H1 (cell line): ENCODE measurements around the gene KIF20A. TPM values are rescaled to one million over a fixed set of nuclear protein-coding genes. Genes with fewer than 3 reads are reported as not detected.
"Not testable (repeated sequence)": the region's sequence is repeated elsewhere in the genome, so short reads cannot be mapped to it uniquely, and the experiment has no call there.

ENCODE experiments used
- CTCF ChIA-PET: fragments of 300-600 bp; sonication (Branson Sonifier 250); formaldehyde crosslinking; loops from one replicate; lab custom pipeline; 2021; ENCODE audit not compliant: partially characterized antibody; lab: Charles Lee
- POLR2A ChIA-PET: fragments of 300-600 bp; sonication (Branson Sonifier 250); formaldehyde crosslinking; loops from one replicate; lab custom pipeline; 2021; ENCODE audit warnings: inconsistent platforms; ENCODE audit not compliant: partially characterized antibody; lab: Charles Lee
- DNase-seq, 2 experiments: peaks; one replicate each; pipeline versions ENCODE4 v3.0.0 to v3.0.0-alpha.2; 2010 to 2022; ENCODE audit warnings: low spot score in 2 of 2, low read depth in 1 of 2, mixed read lengths in 1 of 2
- FAIRE-seq: peaks from 2 replicates; lab custom pipeline; 2011; peaks lifted over from hg19 to GRCh38; lab: Jason Lieb, UNC
- H2AFZ ChIP-seq: 2 replicates; pipeline ENCODE4 v1.8.1; 2012; ENCODE audit warnings: low read length, inconsistent platforms
- H2AK5ac ChIP-seq: 2 replicates; pipeline ENCODE4 v1.6.1; 2013; ENCODE audit warnings: low read depth, low read length
- H2BK120ac ChIP-seq: replicated peaks from 2 replicates; pipeline ENCODE3; 2013; ENCODE audit warnings: low read depth, low read length, inconsistent platforms
- H2BK12ac ChIP-seq: 2 replicates; pipeline ENCODE4 v1.6.1; 2013; ENCODE audit warnings: low read depth, low read length
- H2BK15ac ChIP-seq: 2 replicates; pipeline ENCODE4 v1.6.1; 2013; ENCODE audit warnings: low read length
- H2BK20ac ChIP-seq: 2 replicates; pipeline ENCODE4 v1.6.1; 2013; ENCODE audit warnings: low read length
- H2BK5ac ChIP-seq: 2 replicates; pipeline ENCODE4 v1.6.1; 2013; ENCODE audit warnings: low read depth, low read length
- H3K14ac ChIP-seq: 2 replicates; pipeline ENCODE4 v1.6.1; 2013; ENCODE audit warnings: inconsistent platforms; ENCODE audit not compliant: insufficient read length
- H3K18ac ChIP-seq: 2 replicates; pipeline ENCODE4 v1.6.1; 2013; ENCODE audit warnings: low read length; ENCODE audit errors: extremely low read depth
- H3K23ac ChIP-seq: 2 replicates; pipeline ENCODE4 v1.6.1; 2013; ENCODE audit warnings: inconsistent platforms; ENCODE audit not compliant: insufficient read length
- H3K23me2 ChIP-seq: 2 replicates; pipeline ENCODE4 v1.6.1; 2013; ENCODE audit warnings: low read depth, low read length
- H3K27ac ChIP-seq: 2 replicates; pipeline ENCODE4 v1.6.1; 2011; ENCODE audit warnings: low read depth, low read length, inconsistent platforms
- H3K27me3 ChIP-seq, 4 experiments: replicated peaks in 1 of 4; 1 replicate in 1 of 4; 2 replicates in 3 of 4; pipeline versions ENCODE4 v1.6.1 to v1.8.1; 2011 to 2013; ENCODE audit warnings: low read length in 3 of 4, mild to moderate bottlenecking in 3 of 4, inconsistent platforms in 2 of 4, mixed read lengths in 2 of 4, moderate library complexity in 1 of 4; ENCODE audit not compliant: control insufficient read depth in 3 of 4, insufficient read depth in 3 of 4; ENCODE audit errors: extremely low read depth in 1 of 4
- H3K36me3 ChIP-seq, 4 experiments: 2 replicates each; pipeline versions ENCODE4 v1.6.1 to v1.8.1; 2011 to 2013; ENCODE audit warnings: mild to moderate bottlenecking in 4 of 4, low read length in 3 of 4, moderate library complexity in 2 of 4, control low read depth in 1 of 4, inconsistent platforms in 1 of 4; ENCODE audit not compliant: insufficient read depth in 4 of 4, control insufficient read depth in 2 of 4
- H3K4ac ChIP-seq: replicated peaks from 2 replicates; pipeline ENCODE3; 2013; ENCODE audit warnings: low read length, low read depth, mixed read lengths, inconsistent platforms; ENCODE audit not compliant: insufficient read length
- H3K4me1 ChIP-seq, 4 experiments: replicated peaks in 1 of 4; 1 replicate in 1 of 4; 2 replicates in 3 of 4; pipeline versions ENCODE4 v1.6.1 to v1.8.1; 2011 to 2013; ENCODE audit warnings: low read length in 3 of 4, inconsistent platforms in 2 of 4, mixed read lengths in 1 of 4; ENCODE audit not compliant: insufficient read depth in 4 of 4, control insufficient read depth in 3 of 4
- H3K4me2 ChIP-seq, 2 experiments: 2 replicates each; pipeline versions ENCODE4 v1.6.1 to v1.8.1; 2011 to 2013; ENCODE audit warnings: low read depth in 2 of 2, low read length in 2 of 2, control low read depth in 1 of 2, inconsistent platforms in 1 of 2, mild to moderate bottlenecking in 1 of 2; ENCODE audit not compliant: insufficient read depth in 1 of 2
- H3K4me3 ChIP-seq, 4 experiments: fragments of 200-600, 300-600 bp in 1 of 4; sonication (generic), shearing (Covaris generic), sonication (Bioruptor Twin) in 1 of 4; 2 replicates each; pipeline versions ENCODE4 v1.5.1 to v1.8.1; 2011 to 2016; ENCODE audit warnings: low read length in 4 of 4, low read depth in 3 of 4, control low read depth in 2 of 4, inconsistent platforms in 2 of 4, mild to moderate bottlenecking in 2 of 4, mixed read lengths in 1 of 4, moderate library complexity in 1 of 4; ENCODE audit not compliant: insufficient read depth in 2 of 4; ENCODE audit errors: extremely low read depth in 1 of 4
- H3K56ac ChIP-seq: replicated peaks from 2 replicates; pipeline ENCODE3; 2013; ENCODE audit warnings: low read depth, mild to moderate bottlenecking, mixed read lengths, low read length, inconsistent platforms; ENCODE audit not compliant: insufficient read length
- H3K79me1 ChIP-seq: 2 replicates; pipeline ENCODE4 v1.6.1; 2013; ENCODE audit warnings: low read depth, low read length, control low read depth
- H3K79me2 ChIP-seq, 2 experiments: 2 replicates each; pipeline versions ENCODE4 v1.6.1 to v1.8.1; 2012 to 2013; ENCODE audit warnings: low read length in 2 of 2, mild to moderate bottlenecking in 2 of 2, inconsistent platforms in 1 of 2; ENCODE audit not compliant: insufficient read depth in 2 of 2, control insufficient read depth in 1 of 2
- H3K9ac ChIP-seq, 4 experiments: replicated peaks in 1 of 4; 1 replicate in 1 of 4; 2 replicates in 3 of 4; pipeline versions ENCODE4 v1.6.1 to v1.8.1; 2011 to 2013; ENCODE audit warnings: low read depth in 3 of 4, low read length in 3 of 4, control low read depth in 2 of 4, mild to moderate bottlenecking in 2 of 4, moderate library complexity in 2 of 4, inconsistent platforms in 1 of 4; ENCODE audit errors: extremely low read depth in 1 of 4
- H3K9me3 ChIP-seq, 2 experiments: 2 replicates each; pipeline versions ENCODE4 v1.6.1 to v1.8.1; 2012 to 2013; ENCODE audit warnings: mild to moderate bottlenecking in 2 of 2, moderate library complexity in 2 of 2, control low read depth in 1 of 2, inconsistent platforms in 1 of 2, low read depth in 1 of 2, low read length in 1 of 2, mixed read lengths in 1 of 2; ENCODE audit not compliant: insufficient read depth in 2 of 2
- H4K20me1 ChIP-seq, 2 experiments: replicated peaks in 1 of 2; 2 replicates each; pipeline versions ENCODE3 to v1.8.1; 2011 to 2013; ENCODE audit warnings: inconsistent platforms in 2 of 2, low read length in 2 of 2, mild to moderate bottlenecking in 1 of 2; ENCODE audit not compliant: insufficient read depth in 2 of 2, control insufficient read depth in 1 of 2
- H4K5ac ChIP-seq: 2 replicates; pipeline ENCODE4 v1.6.1; 2013; ENCODE audit warnings: low read length, low read depth, mixed read lengths, inconsistent platforms; ENCODE audit not compliant: insufficient read length
- H4K8ac ChIP-seq: 2 replicates; pipeline ENCODE4 v1.8.0; 2013; ENCODE audit warnings: mild to moderate bottlenecking, moderate library complexity, low read length, inconsistent platforms; ENCODE audit not compliant: insufficient read depth; ENCODE audit errors: extremely low read depth
- H4K91ac ChIP-seq: replicated peaks from 2 replicates; pipeline ENCODE3; 2013; ENCODE audit warnings: low read length, mixed read lengths, inconsistent platforms; ENCODE audit not compliant: insufficient read length
- SRF ChIP-seq: IDR thresholded peaks from 2 replicates; pipeline ENCODE4 v1.6.1; 2011; ENCODE audit warnings: mild to moderate bottlenecking, low read depth, low read length, moderate library complexity
- WGBS, 2 experiments: shearing (Covaris generic) in 1 of 2; methylation state at CpG; one replicate each; pipeline versions ENCODE4 v1.1.6 to v1.1.7; 2013 to 2015; ENCODE audit warnings: low lambda C conversion rate in 2 of 2, mixed read lengths in 2 of 2, inconsistent platforms in 1 of 2, low coverage in 1 of 2, missing lambda C conversion rate in 1 of 2; ENCODE audit not compliant: insufficient replicate concordance in 2 of 2, insufficient coverage in 1 of 2, insufficient read length in 1 of 2; ENCODE audit errors: extremely low coverage in 1 of 2, missing lambda C conversion rate in 1 of 2; 5-methylcytosine and 5-hydroxymethylcytosine counted together
- polyA plus RNA-seq, 7 experiments: library from polyadenylated mRNA; depleted of rRNA in 3 of 7; stranded (reverse) in 5 of 7; unstranded in 2 of 7; fragments of >200 nt in 5 of 7; fragments of 200-250 nt in 2 of 7; gene quantifications; 1 replicate in 5 of 7; 2 replicates in 1 of 7; 4 replicates in 1 of 7; pipeline versions ENCODE4 v1.2.1 to v1.2.3, GENCODE V29; 2011 to 2013; ENCODE audit warnings: missing spikeins in 2 of 7, mixed read lengths in 2 of 7
- total RNA-seq: library from RNA; stranded (reverse); fragmentation: NEBNext Ultra II Directional; extraction: Animal tissue kit (Norgen Biotek cat#: 25700); gene quantifications from 2 replicates; pipeline ENCODE4 v1.2.1, GENCODE V29; 2021

KIF20A gene
- total and polyA plus RNA-seq, 2 of the 8 experiments (the other 6 are each of a cell fraction or from before 2014, with no cell fraction given) = 33.3 to 67.1 TPM

DNA sequence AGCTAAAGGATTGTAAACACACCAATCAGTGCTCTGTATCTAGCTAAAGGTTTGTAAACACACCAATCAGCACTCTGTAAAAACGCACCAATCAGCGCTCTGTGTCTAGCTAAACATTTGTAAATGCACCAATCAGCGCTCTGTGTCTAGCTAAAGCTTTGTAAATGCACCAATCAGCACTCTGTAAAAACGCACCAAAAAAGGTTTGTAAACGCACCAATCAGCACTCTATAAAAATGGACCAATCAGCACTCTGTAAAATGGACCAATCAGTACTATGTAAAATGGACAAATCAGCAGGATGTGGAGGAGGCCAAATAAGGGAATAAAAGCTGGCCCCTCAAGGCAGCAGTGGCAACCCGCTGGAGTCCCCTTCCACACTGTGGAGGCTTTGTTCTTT lies 35.3 kb upstream of the KIF20A start:
- not testable (repeated sequence) for H3K4me1 ChIP-seq, H3K23me2 ChIP-seq, H3K9ac ChIP-seq, H3K4me3 ChIP-seq, H3K9me3 ChIP-seq, H2AFZ ChIP-seq, H3K4me2 ChIP-seq, H3K79me1 ChIP-seq, H2BK15ac ChIP-seq, DNase-seq, H3K27me3 ChIP-seq
- 95% methylated on average over 6 of the region's 6 CpGs; no CpG with 5 or more reads in 1 of the 2 experiments for WGBS, 2 experiments
- peak; percentile 52; the same call in 1 of the 2 replicates for TF ChIP-seq SRF
- TF ChIP-seq, all 59 proteins: peak for 1; not testable (repeated sequence) for 58
- H2BK20ac ChIP-seq, H3K36me3 ChIP-seq, H3K23ac ChIP-seq, H4K20me1 ChIP-seq, H3K14ac ChIP-seq, H3K56ac ChIP-seq, H2AK5ac ChIP-seq, H4K8ac ChIP-seq, H2BK12ac ChIP-seq, H3K18ac ChIP-seq, FAIRE-seq, H3K27ac ChIP-seq, H2BK120ac ChIP-seq, H3K79me2 ChIP-seq, H4K5ac ChIP-seq, H3K4ac ChIP-seq, H4K91ac ChIP-seq, H2BK5ac ChIP-seq: not testable (repeated sequence)
- POLR2A ChIA-PET = interaction anchor here (1.5 kb wide), 1 partner anchor 188 kb away, joined by 3 read pairs; the partner anchor contains the start of gene CDC25C
- CTCF ChIA-PET = interaction anchor here (1.0 to 1.7 kb wide), 4 partner anchors 10 to 79 kb away, joined by 4 to 6 read pairs (median 5); no protein-coding TSS in a partner anchor
